Tibial nerve (tissue), 4 donors: ENCODE data around the gene NSD2.

Experiments
- EP300 ChIP-seq, 2 donors: sonication (generic); formaldehyde crosslinking; IDR thresholded peaks; one replicate each; pipeline ENCODE4 v1.6.1; 2017; ENCODE audit warnings: antibody characterized with exemption in 2 of 2, mild to moderate bottlenecking in 1 of 2
- POLR2A ChIP-seq, 2 donors: fragments of 450-650 bp; IDR thresholded peaks; one replicate each; pipeline ENCODE4 v1.6.1; 2017; ENCODE audit warnings: antibody characterized with exemption in 2 of 2, mild to moderate bottlenecking in 2 of 2, moderate library complexity in 2 of 2
- TF ChIP-seq, protein P1 (sequence below), 5 experiments: fragments of 200-600 bp in 3 of 5; fragments of 450-650 bp in 2 of 5; sonication (generic) in 3 of 5; IDR thresholded peaks; one replicate each; pipeline ENCODE4 v1.5.1; 2016 to 2019; ENCODE audit warnings: antibody characterized with exemption in 5 of 5, mild to moderate bottlenecking in 3 of 5, moderate library complexity in 2 of 5

DNA sequence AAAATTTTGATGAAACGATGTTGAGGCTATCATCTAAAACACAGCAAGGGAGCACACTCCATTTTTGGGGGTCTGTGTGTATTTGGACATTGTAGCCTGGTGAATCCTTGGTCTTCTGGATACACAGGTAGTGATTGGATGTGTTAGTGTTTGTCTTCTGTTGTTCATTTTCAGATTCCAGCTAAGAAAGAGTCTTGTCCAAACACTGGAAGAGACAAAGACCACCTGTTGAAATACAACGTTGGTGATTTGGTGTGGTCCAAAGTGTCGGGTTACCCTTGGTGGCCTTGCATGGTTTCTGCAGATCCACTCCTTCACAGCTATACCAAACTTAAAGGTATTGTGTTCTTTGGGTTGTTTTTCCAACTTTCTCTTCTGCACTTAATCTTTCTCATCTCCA lies 32.8 kb downstream of the NSD2 start:
- TF ChIP-seq, protein P1, sequence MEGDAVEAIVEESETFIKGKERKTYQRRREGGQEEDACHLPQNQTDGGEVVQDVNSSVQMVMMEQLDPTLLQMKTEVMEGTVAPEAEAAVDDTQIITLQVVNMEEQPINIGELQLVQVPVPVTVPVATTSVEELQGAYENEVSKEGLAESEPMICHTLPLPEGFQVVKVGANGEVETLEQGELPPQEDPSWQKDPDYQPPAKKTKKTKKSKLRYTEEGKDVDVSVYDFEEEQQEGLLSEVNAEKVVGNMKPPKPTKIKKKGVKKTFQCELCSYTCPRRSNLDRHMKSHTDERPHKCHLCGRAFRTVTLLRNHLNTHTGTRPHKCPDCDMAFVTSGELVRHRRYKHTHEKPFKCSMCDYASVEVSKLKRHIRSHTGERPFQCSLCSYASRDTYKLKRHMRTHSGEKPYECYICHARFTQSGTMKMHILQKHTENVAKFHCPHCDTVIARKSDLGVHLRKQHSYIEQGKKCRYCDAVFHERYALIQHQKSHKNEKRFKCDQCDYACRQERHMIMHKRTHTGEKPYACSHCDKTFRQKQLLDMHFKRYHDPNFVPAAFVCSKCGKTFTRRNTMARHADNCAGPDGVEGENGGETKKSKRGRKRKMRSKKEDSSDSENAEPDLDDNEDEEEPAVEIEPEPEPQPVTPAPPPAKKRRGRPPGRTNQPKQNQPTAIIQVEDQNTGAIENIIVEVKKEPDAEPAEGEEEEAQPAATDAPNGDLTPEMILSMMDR (IDR thresholded peaks at IDR 0.05): no peak
- TF ChIP-seq EP300 (IDR thresholded peaks at IDR 0.05): no peak
- no peak for TF ChIP-seq POLR2A (IDR thresholded peaks at IDR 0.05)
